Endothelial cell of umbilical vein (primary cell): ENCODE data around the gene STAT5B. TPM values are rescaled to one million over a fixed set of nuclear protein-coding genes. Genes with fewer than 3 reads are reported as not detected.

Experiments used
- BruUV-seq: library from RNA; stranded (reverse); fragments of 400-500 nt; replicated peaks from 2 replicates; lab custom pipeline; 2021; lab: Mats Ljungman, UMichigan
- CTCF ChIA-PET: fragments of 300-600, 350-600 bp; sonication (Branson Sonifier 250); formaldehyde crosslinking; loops from one replicate; lab custom pipeline; 2021; ENCODE audit warnings: antibody characterized with exemption, inconsistent platforms; lab: Charles Lee
- POLR2A ChIA-PET: fragments of 300-600, 350-600 bp; sonication (Branson Sonifier 250); formaldehyde crosslinking; loops from one replicate; lab custom pipeline; 2021; ENCODE audit warnings: antibody characterized with exemption, inconsistent platforms; lab: Charles Lee
- DNase-seq: peaks from one replicate; pipeline ENCODE4 v3.0.0-alpha.2; 2011; ENCODE audit warnings: low read depth, low spot score
- FAIRE-seq: peaks from 2 replicates; lab custom pipeline; 2011; peaks lifted over from hg19 to GRCh38; lab: Jason Lieb, UNC
- H2AFZ ChIP-seq: 2 replicates; pipeline ENCODE4 v1.6.0; 2012; ENCODE audit warnings: low read depth, low read length, control low read depth, inconsistent platforms
- H3K27ac ChIP-seq: 2 replicates; pipeline ENCODE4 v1.5.1; 2011; ENCODE audit warnings: low read depth, mild to moderate bottlenecking, control low read depth, low read length, moderate library complexity; ENCODE audit not compliant: insufficient read depth
- H3K27me3 ChIP-seq, 2 experiments: 2 replicates each; pipeline versions ENCODE4 v1.6.0 to v1.6.1; 2011; ENCODE audit warnings: low read length in 2 of 2, mixed read lengths in 1 of 2; ENCODE audit not compliant: control insufficient read depth in 2 of 2, insufficient read depth in 2 of 2
- H3K36me3 ChIP-seq, 2 experiments: 2 replicates in 1 of 2; 3 replicates in 1 of 2; pipeline ENCODE4 v1.5.1; 2011; ENCODE audit warnings: low read length in 2 of 2, mild to moderate bottlenecking in 1 of 2, moderate library complexity in 1 of 2; ENCODE audit not compliant: control insufficient read depth in 2 of 2, insufficient read depth in 2 of 2; ENCODE audit errors: extremely low read depth in 1 of 2
- H3K4me1 ChIP-seq: 3 replicates; pipeline ENCODE4 v1.5.1; 2011; ENCODE audit warnings: mild to moderate bottlenecking, low read length; ENCODE audit not compliant: control insufficient read depth, insufficient read depth; ENCODE audit errors: extremely low read depth
- H3K4me2 ChIP-seq: 2 replicates; pipeline ENCODE4 v1.6.1; 2011; ENCODE audit warnings: low read length, control low read depth, mixed read lengths; ENCODE audit not compliant: insufficient read depth
- H3K4me3 ChIP-seq, 3 experiments: fragments of 200-600 bp in 1 of 3; sonication (generic), shearing (Covaris generic) in 1 of 3; replicated peaks in 1 of 3; 2 replicates each; pipeline ENCODE4 v1.5.1; 2011 to 2016; ENCODE audit warnings: control low read depth in 3 of 3, low read length in 3 of 3, mild to moderate bottlenecking in 2 of 3, inconsistent platforms in 1 of 3, low read depth in 1 of 3, moderate library complexity in 1 of 3; ENCODE audit not compliant: insufficient read depth in 1 of 3
- H3K79me2 ChIP-seq: 2 replicates; pipeline ENCODE4 v1.6.0; 2012; ENCODE audit warnings: low read length, inconsistent platforms; ENCODE audit not compliant: control insufficient read depth, insufficient read depth
- H3K9ac ChIP-seq: replicated peaks from 2 replicates; pipeline ENCODE3; 2011; ENCODE audit warnings: low read length, control low read depth; ENCODE audit not compliant: insufficient read depth; ENCODE audit errors: extremely low read depth
- H3K9me1 ChIP-seq: replicated peaks from 3 replicates; pipeline ENCODE4 v1.6.0; 2011; ENCODE audit warnings: mild to moderate bottlenecking, low read length; ENCODE audit not compliant: control insufficient read depth, insufficient read depth; ENCODE audit errors: extremely low read depth
- H3K9me3 ChIP-seq: replicated peaks from 2 replicates; pipeline ENCODE4 v1.5.1; 2012; ENCODE audit warnings: low read length, inconsistent platforms; ENCODE audit not compliant: control insufficient read depth, insufficient read depth
- H4K20me1 ChIP-seq: replicated peaks from 2 replicates; pipeline ENCODE3; 2011; ENCODE audit warnings: mild to moderate bottlenecking, low read length; ENCODE audit not compliant: control insufficient read depth, insufficient read depth; ENCODE audit errors: extremely low read depth
- CTCF ChIP-seq, 2 donors: IDR thresholded peaks; 1 replicate in 1 of 2; 2 replicates in 1 of 2; pipeline ENCODE4 v1.5.1; 2011; ENCODE audit warnings: low read length in 2 of 2, mild to moderate bottlenecking in 2 of 2, moderate library complexity in 2 of 2, control low read depth in 1 of 2, inconsistent platforms in 1 of 2, low read depth in 1 of 2; ENCODE audit not compliant: insufficient read depth in 1 of 2; ENCODE audit errors: extremely low read depth in 1 of 2
- EZH2 ChIP-seq: IDR thresholded peaks from 2 replicates; pipeline ENCODE4 v1.6.1; 2012; ENCODE audit warnings: borderline replicate concordance, low read depth, mild to moderate bottlenecking, moderate library complexity, low read length, inconsistent platforms; ENCODE audit not compliant: severe bottlenecking
- FOS ChIP-seq: IDR thresholded peaks from 2 replicates; pipeline ENCODE4 v1.6.1; 2011; ENCODE audit warnings: mild to moderate bottlenecking, low read length, moderate library complexity, borderline replicate concordance; ENCODE audit not compliant: insufficient read depth
- GATA2 ChIP-seq: IDR thresholded peaks from 2 replicates; pipeline ENCODE4 v1.7.0; 2011; ENCODE audit warnings: low read depth, mild to moderate bottlenecking, moderate library complexity, mixed read lengths, low read length; ENCODE audit not compliant: insufficient read length, insufficient read depth
- JUN ChIP-seq: IDR thresholded peaks from 2 replicates; pipeline ENCODE4 v1.6.1; 2011; ENCODE audit warnings: borderline replicate concordance, low read depth; ENCODE audit not compliant: insufficient read length, insufficient read depth
- MYC ChIP-seq: IDR thresholded peaks from one replicate; pipeline ENCODE4 v1.6.1; 2011; ENCODE audit warnings: mild to moderate bottlenecking, low read depth, low read length
- POLR2A ChIP-seq: IDR thresholded peaks from 2 replicates; pipeline ENCODE4 v1.6.1; 2012; ENCODE audit warnings: low read depth, mild to moderate bottlenecking, control low read depth, low read length
- POLR2AphosphoS5 ChIP-seq: IDR thresholded peaks from 2 replicates; pipeline ENCODE4 v1.6.1; 2012; ENCODE audit warnings: low read depth, mild to moderate bottlenecking, control low read depth, low read length, moderate library complexity; ENCODE audit not compliant: insufficient read depth
- dilution Hi-C: fragments of 300-500 bp; cut with MboI; formaldehyde crosslinking; loops from one replicate; pipeline ENCODE4 v1.15.0; 2019; ENCODE audit warnings: low sequenced_read_pairs; ENCODE audit not compliant: extremely low pct_ligation_motif_present
- intact Hi-C: fragments of 100-400 bp; cut with micrococcal nuclease; formaldehyde crosslinking; loops from one replicate; pipeline ENCODE4 v1.10.0; 2022
- polyA plus RNA-seq, 4 experiments: library from polyadenylated mRNA; depleted of rRNA in 3 of 4; stranded (reverse) in 3 of 4; unstranded in 1 of 4; fragments of >200 nt; gene quantifications; 2 replicates each; pipeline versions ENCODE4 v1.2.1 to v1.2.3, GENCODE V29; 2011 to 2012; ENCODE audit warnings: missing spikeins in 1 of 4
- total RNA-seq: library from RNA; stranded (reverse); gene quantifications from 2 replicates; pipeline ENCODE4 v1.2.3, GENCODE V29; 2021
- TF ChIP-seq, protein P1 (sequence below): IDR thresholded peaks from 2 replicates; pipeline ENCODE4 v1.6.1; 2011; ENCODE audit not compliant: insufficient read depth, insufficient read length

Gene STAT5B
- total and polyA plus RNA-seq, 2 donors (not counting 3 experiments of a cell fraction or from before 2014, with no cell fraction given), result 43.3 to 53.7 TPM

GRCh38 chr17:42169351-42169750, 106.8 kb downstream of the STAT5B start:
- H3K9me3 ChIP-seq, result no peaks in the 10 kb centered on the region
- dilution Hi-C loops, result no loop called here
- intact Hi-C loops, result no loop called here
- no peak overlapping the region for H2AFZ ChIP-seq
- peaks cover 0 to 5% of the 10 kb centered on the region in 2 experiments for H3K27me3 ChIP-seq
- no peaks in the 10 kb centered on the region for H3K9me1 ChIP-seq
- DNase-seq (no peak), FAIRE-seq (no peak)
- H3K4me1 ChIP-seq, result no peaks in the 10 kb centered on the region
- H3K36me3 ChIP-seq, result no peaks in the 10 kb centered on the region
- no peaks in the 10 kb centered on the region for H4K20me1 ChIP-seq
- POLR2A ChIA-PET, result no interaction called here
- H3K79me2 ChIP-seq, result no peaks in the 10 kb centered on the region
- no peak overlapping the region for H3K4me2 ChIP-seq
- CTCF ChIA-PET, result interaction anchor here (0.6 kb wide), 1 partner anchor 143 kb away, joined by 3 read pairs; no protein-coding TSS in a partner anchor
- TF ChIP-seq CTCF (IDR thresholded peaks at IDR 0.05; ENCODE audit: extremely low read depth in 1 of 2, insufficient read depth in 1 of 2, low read depth in 1 of 2, low read length in 2 of 2), result no peak
- TF ChIP-seq JUN, result no peak
- no peak for TF ChIP-seq POLR2AphosphoS5
- TF ChIP-seq, protein P1, sequence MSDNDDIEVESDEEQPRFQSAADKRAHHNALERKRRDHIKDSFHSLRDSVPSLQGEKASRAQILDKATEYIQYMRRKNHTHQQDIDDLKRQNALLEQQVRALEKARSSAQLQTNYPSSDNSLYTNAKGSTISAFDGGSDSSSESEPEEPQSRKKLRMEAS, result no peak
- no peak for TF ChIP-seq GATA2
- TF ChIP-seq POLR2A, result no peak
- no peak for TF ChIP-seq FOS
- no peak for TF ChIP-seq EZH2
- no peak for TF ChIP-seq MYC
- no peak overlapping the region for H3K4me3 ChIP-seq
- BruUV-seq, result no TSS peak
- no peak overlapping the region for H3K9ac ChIP-seq
- no peak overlapping the region for H3K27ac ChIP-seq
